PC-3 (cell line): ENCODE results near the gene EPG5. TPM values are rescaled to one million over a fixed set of nuclear protein-coding genes. Genes with fewer than 3 reads are reported as not detected.

Experiments used
- ATAC-seq: fragments of 200-7000 bp; cut with Tn5 transposase; 2 replicates; pipeline ENCODE4 v1.9.1; 2020; ENCODE audit warnings: mild to moderate bottlenecking, moderate library complexity
- Bru-seq: library from RNA; stranded (reverse); fragments of 400-500 nt; gene quantifications from one replicate; lab custom pipeline; 2021; lab: Mats Ljungman, UMichigan
- BruChase-seq, 2 experiments: library from RNA; stranded (reverse); fragments of 400-500 nt; gene quantifications; one replicate each; lab custom pipeline; 2021; lab: Mats Ljungman, UMichigan
- BruUV-seq: library from RNA; stranded (reverse); fragments of 400-500 nt; replicated peaks from 2 replicates; lab custom pipeline; 2021; lab: Mats Ljungman, UMichigan
- CTCF ChIA-PET: fragments of 300-600 bp; sonication (Branson Sonifier 250); formaldehyde crosslinking; loops from one replicate; lab custom pipeline; 2022; ENCODE audit warnings: antibody characterized with exemption; lab: Charles Lee
- POLR2A ChIA-PET: fragments of 300-600 bp; sonication (Branson Sonifier 250); formaldehyde crosslinking; loops from one replicate; lab custom pipeline; 2022; ENCODE audit warnings: antibody characterized with exemption; ENCODE audit not compliant: unreplicated experiment; lab: Charles Lee
- DNase-seq: peaks from one replicate; pipeline ENCODE4 v3.0.0-alpha.2; 2015
- H2AFZ ChIP-seq: fragments of 300-600 bp; sonication (generic); 2 replicates; pipeline ENCODE4 v1.6.0; 2016; ENCODE audit warnings: antibody characterized with exemption, low read length
- H3F3A ChIP-seq: fragments of 300-600 bp; sonication (generic); one replicate; pipeline ENCODE4 v1.6.0; 2017; ENCODE audit warnings: antibody characterized with exemption, low read length, control low read depth, mild to moderate bottlenecking; ENCODE audit not compliant: unreplicated experiment
- H3K27ac ChIP-seq: fragments of 300-600 bp; sonication (generic); 2 replicates; pipeline ENCODE4 v1.5.1; 2016; ENCODE audit warnings: mild to moderate bottlenecking, low read length
- H3K27me3 ChIP-seq: fragments of 300-600 bp; sonication (generic); 2 replicates; pipeline ENCODE4 v1.6.1; 2016; ENCODE audit warnings: low read length, mixed read lengths
- H3K36me3 ChIP-seq: fragments of 300-600 bp; sonication (generic); 2 replicates; pipeline ENCODE4 v1.6.1; 2016; ENCODE audit warnings: low read depth, mixed run types, low read length, mixed read lengths
- H3K4me1 ChIP-seq: fragments of 300-600 bp; sonication (generic); 2 replicates; pipeline ENCODE4 v1.5.1; 2016; ENCODE audit warnings: low read length; ENCODE audit not compliant: insufficient read depth
- H3K4me2 ChIP-seq: fragments of 300-600 bp; sonication (generic); 2 replicates; pipeline ENCODE4 v1.6.0; 2016; ENCODE audit warnings: low read length
- H3K4me3 ChIP-seq: fragments of 300-600 bp; sonication (generic); 2 replicates; pipeline ENCODE4 v1.5.1; 2016; ENCODE audit warnings: mild to moderate bottlenecking, low read length, mixed read lengths
- H3K79me2 ChIP-seq: fragments of 300-600 bp; sonication (generic); 2 replicates; pipeline ENCODE4 v1.6.1; 2017; ENCODE audit warnings: low read length, mixed read lengths
- H3K9ac ChIP-seq: fragments of 300-600 bp; sonication (generic); 2 replicates; pipeline ENCODE4 v1.6.0; 2016; ENCODE audit warnings: mild to moderate bottlenecking, low read length
- H3K9me2 ChIP-seq: fragments of 300-600 bp; sonication (generic); replicated peaks from 2 replicates; pipeline ENCODE4 v1.6.1; 2016; ENCODE audit warnings: mixed run types, low read length, mixed read lengths
- H3K9me3 ChIP-seq: fragments of 300-600 bp; sonication (generic); 2 replicates; pipeline ENCODE4 v1.6.1; 2016; ENCODE audit warnings: low read length, mixed read lengths
- H4K20me1 ChIP-seq: fragments of 300-600 bp; sonication (generic); 2 replicates; pipeline ENCODE4 v1.6.1; 2016; ENCODE audit warnings: low read length, mixed read lengths
- EZH2 ChIP-seq: fragments of 300-600 bp; sonication (generic); IDR thresholded peaks from one replicate; pipeline ENCODE4 v1.6.1; 2017; ENCODE audit warnings: antibody characterized with exemption, mild to moderate bottlenecking, low read length; ENCODE audit not compliant: unreplicated experiment
- EZH2phosphoT487 ChIP-seq: fragments of 300-600 bp; sonication (generic); IDR thresholded peaks from 2 replicates; pipeline ENCODE4 v1.6.1; 2018; ENCODE audit warnings: mild to moderate bottlenecking, antibody characterized with exemption, low read length, borderline replicate concordance
- intact Hi-C: fragments of 100-400 bp; cut with micrococcal nuclease; formaldehyde crosslinking; loops from 2 replicates; pipeline ENCODE4 v1.9.0; 2023
- long read RNA-seq: library from polyadenylated mRNA; unstranded; transcript quantifications from one replicate; pipeline ENCODE4 v2.0.0, GENCODE V29; 2021; ENCODE audit not compliant: unreplicated experiment
- total RNA-seq: library from RNA; depleted of rRNA; stranded (reverse); fragments of >200 nt; gene quantifications from 2 replicates; pipeline ENCODE4 v1.2.3, GENCODE V29; 2014; rRNA removed
- TF ChIP-seq, protein P1 (sequence below): fragments of 300-600 bp; sonication (generic); conservative IDR thresholded peaks from 2 replicates; pipeline ENCODE4 v1.5.1; 2017; ENCODE audit warnings: antibody characterized with exemption, low read depth, mild to moderate bottlenecking, low read length

EPG5 gene, protein sequence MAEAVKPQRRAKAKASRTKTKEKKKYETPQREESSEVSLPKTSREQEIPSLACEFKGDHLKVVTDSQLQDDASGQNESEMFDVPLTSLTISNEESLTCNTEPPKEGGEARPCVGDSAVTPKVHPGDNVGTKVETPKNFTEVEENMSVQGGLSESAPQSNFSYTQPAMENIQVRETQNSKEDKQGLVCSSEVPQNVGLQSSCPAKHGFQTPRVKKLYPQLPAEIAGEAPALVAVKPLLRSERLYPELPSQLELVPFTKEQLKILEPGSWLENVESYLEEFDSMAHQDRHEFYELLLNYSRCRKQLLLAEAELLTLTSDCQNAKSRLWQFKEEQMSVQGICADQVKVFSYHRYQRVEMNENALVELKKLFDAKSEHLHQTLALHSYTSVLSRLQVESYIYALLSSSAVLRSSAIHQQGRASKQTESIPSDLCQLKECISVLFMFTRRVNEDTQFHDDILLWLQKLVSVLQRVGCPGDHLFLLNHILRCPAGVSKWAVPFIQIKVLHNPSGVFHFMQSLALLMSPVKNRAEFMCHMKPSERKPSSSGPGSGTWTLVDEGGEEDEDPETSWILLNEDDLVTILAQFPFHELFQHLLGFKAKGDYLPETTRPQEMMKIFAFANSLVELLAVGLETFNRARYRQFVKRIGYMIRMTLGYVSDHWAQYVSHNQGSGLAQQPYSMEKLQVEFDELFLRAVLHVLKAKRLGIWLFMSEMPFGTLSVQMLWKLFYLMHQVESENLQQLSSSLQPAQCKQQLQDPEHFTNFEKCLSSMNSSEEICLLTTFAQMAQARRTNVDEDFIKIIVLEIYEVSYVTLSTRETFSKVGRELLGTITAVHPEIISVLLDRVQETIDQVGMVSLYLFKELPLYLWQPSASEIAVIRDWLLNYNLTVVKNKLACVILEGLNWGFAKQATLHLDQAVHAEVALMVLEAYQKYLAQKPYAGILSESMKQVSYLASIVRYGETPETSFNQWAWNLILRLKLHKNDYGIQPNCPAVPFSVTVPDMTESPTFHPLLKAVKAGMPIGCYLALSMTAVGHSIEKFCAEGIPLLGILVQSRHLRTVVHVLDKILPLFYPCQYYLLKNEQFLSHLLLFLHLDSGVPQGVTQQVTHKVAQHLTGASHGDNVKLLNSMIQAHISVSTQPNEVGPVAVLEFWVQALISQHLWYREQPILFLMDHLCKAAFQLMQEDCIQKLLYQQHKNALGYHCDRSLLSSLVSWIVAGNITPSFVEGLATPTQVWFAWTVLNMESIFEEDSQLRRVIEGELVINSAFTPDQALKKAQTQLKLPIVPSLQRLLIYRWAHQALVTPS (N-terminal part only)
- 7.1 and 16.2 TPM in 2 replicates for total RNA-seq
- percentile 78 among the genes with signal in this experiment for Bru-seq, nascent RNA
- percentile 79 among the genes with signal in this experiment for BruChase-seq, experiment 1, labeled RNA remaining after a 6-hour chase
- BruChase-seq, experiment 2, labeled RNA remaining after a 2-hour chase: percentile 79 among the genes with signal in this experiment
- long read RNA-seq, partial matches to known transcripts: 5 of 11 reads
- long read RNA-seq, other reads (novel, unspliced or antisense): 6 of 11 reads

DNA sequence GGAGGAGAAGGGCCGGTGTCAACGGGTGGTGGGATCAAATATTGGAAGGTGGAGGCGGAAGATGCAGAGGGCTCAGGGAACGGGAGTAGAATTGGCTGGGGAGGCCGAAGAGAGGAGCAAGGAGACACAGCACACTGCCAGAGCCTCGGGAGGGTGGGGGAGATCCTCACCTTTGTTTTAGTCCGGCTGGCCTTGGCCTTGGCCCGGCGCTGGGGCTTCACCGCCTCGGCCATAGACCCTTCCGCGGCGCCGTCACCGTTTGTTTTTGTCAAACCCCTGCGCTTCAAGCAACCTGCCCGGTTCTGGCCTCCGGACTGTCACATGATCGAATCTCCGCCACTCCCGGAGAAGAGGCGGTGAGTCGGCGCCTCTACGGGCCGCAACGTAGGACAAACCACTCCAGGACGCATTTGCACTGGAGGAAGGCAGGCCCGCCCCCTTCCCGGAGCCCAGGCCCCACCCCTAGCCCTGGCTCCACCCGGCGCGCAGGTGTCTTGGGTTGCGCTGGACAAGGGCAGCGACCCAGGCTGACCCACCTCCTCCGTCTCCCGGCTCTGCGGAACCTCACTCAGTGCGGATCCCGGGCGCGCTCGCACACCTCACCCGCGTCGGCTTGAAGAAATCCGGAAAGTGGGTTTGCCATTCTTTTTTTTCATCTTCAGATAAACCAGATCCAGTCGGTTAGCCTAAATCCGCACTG is at the start of gene EPG5:
TSS of gene EPG5 (minus strand) at position 323 of the 700 bp plus-strand sequence. CDS start at position 233, 90 bp downstream.
- no peaks in the 10 kb centered on the region for H3K9me2 ChIP-seq
- H3K79me2 ChIP-seq: peaks cover 28% of the 10 kb centered on the region
- BruUV-seq: no TSS peak
- H3F3A ChIP-seq: no peaks in the 10 kb centered on the region
- peak within 1 kb of the TSS; percentile 74 for H3K9ac ChIP-seq
- peak within 1 kb of the TSS; percentile 88 for H3K4me2 ChIP-seq
- TF ChIP-seq, protein P1, sequence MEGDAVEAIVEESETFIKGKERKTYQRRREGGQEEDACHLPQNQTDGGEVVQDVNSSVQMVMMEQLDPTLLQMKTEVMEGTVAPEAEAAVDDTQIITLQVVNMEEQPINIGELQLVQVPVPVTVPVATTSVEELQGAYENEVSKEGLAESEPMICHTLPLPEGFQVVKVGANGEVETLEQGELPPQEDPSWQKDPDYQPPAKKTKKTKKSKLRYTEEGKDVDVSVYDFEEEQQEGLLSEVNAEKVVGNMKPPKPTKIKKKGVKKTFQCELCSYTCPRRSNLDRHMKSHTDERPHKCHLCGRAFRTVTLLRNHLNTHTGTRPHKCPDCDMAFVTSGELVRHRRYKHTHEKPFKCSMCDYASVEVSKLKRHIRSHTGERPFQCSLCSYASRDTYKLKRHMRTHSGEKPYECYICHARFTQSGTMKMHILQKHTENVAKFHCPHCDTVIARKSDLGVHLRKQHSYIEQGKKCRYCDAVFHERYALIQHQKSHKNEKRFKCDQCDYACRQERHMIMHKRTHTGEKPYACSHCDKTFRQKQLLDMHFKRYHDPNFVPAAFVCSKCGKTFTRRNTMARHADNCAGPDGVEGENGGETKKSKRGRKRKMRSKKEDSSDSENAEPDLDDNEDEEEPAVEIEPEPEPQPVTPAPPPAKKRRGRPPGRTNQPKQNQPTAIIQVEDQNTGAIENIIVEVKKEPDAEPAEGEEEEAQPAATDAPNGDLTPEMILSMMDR: no peak
- TF ChIP-seq EZH2 (no peak), EZH2phosphoT487 (no peak)
- no peak within 1 kb of the TSS for H3K27ac ChIP-seq
- ATAC-seq: peak; percentile 97
- ChIA-PET POLR2A (no interaction called here), CTCF (no interaction called here)
- peak within 1 kb of the TSS; percentile 84 for H2AFZ ChIP-seq
- no peaks in the 10 kb centered on the region for H3K36me3 ChIP-seq
- peak; percentile 85 for DNase-seq
- H3K4me1 ChIP-seq: peaks cover 12% of the 10 kb centered on the region
- no peaks in the 10 kb centered on the region for H3K9me3 ChIP-seq
- intact Hi-C loops: no loop called here
- H3K4me3 ChIP-seq: peak within 1 kb of the TSS; percentile 87
- no peaks in the 10 kb centered on the region for H4K20me1 ChIP-seq
- H3K27me3 ChIP-seq: no peaks in the 10 kb centered on the region

DNA sequence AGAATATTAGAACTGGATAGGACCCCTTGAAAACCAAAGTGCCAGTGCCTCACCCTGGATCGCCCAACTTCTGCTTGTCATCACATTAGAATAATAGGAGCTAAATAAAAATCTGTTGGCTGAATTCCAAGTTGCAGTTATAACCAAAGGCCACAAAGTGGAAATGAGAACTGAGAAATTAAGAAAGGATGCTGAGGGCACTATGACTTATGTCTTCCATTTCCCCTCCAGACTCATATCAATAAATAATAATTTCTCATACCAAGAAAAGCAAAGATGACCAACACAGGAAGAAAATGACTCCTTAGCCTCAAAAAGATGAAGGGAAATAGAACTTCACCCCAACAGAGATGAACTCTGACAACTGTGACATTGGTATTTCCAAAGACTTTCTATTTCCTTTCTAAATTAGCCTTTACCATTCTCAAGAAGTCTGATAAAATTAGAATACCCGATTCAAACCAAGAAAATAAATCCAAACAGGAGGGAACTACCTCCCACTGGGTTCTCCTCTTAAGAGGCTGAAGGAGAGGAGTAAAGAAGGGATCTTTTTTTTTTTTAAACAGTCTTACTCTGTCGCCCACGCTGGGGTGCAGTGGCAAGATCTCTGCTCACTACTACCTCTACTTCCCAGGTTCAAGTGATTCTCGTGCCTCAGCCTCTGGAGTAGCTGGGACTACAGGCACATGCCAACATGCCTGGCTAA is 46.5 kb upstream of the EPG5 start:
- DNase-seq: no peak
- no peaks in the 10 kb centered on the region for H3F3A ChIP-seq
- no peaks in the 10 kb centered on the region for H3K79me2 ChIP-seq
- no peak overlapping the region for H3K4me3 ChIP-seq
- no peak overlapping the region for H3K27ac ChIP-seq
- H3K9ac ChIP-seq: no peak overlapping the region
- ChIA-PET CTCF (no interaction called here), POLR2A (no interaction called here)
- H3K4me2 ChIP-seq: no peak overlapping the region
- no peaks in the 10 kb centered on the region for H3K36me3 ChIP-seq
- H2AFZ ChIP-seq: no peak overlapping the region
- no peaks in the 10 kb centered on the region for H3K4me1 ChIP-seq
- ATAC-seq: no peak
- TF ChIP-seq, protein P1: no peak
- no peak for TF ChIP-seq EZH2phosphoT487
- TF ChIP-seq EZH2: no peak
- H3K9me2 ChIP-seq: no peaks in the 10 kb centered on the region
- H4K20me1 ChIP-seq: no peaks in the 10 kb centered on the region
- no TSS peak for BruUV-seq
- H3K27me3 ChIP-seq: no peaks in the 10 kb centered on the region
- no peaks in the 10 kb centered on the region for H3K9me3 ChIP-seq
- intact Hi-C loops: no loop called here
